Gastroesophageal sphincter (tissue), 4 donors: ENCODE measurements around the gene BCL2L11. TPM values are rescaled to one million over a fixed set of nuclear protein-coding genes. Genes with fewer than 3 reads are reported as not detected.

Experiments
- ATAC-seq: fragments of 150-250 bp; one replicate; pipeline ENCODE4 v1.9.1; 2016; ENCODE audit warnings: mild to moderate bottlenecking, moderate library complexity
- H3K27ac ChIP-seq, 4 donors: fragments of 200-600 bp; sonication (generic) in 3 of 4; 1 replicate in 3 of 4; 2 replicates in 1 of 4; pipeline ENCODE4 v1.5.1; 2016 to 2019
- H3K27me3 ChIP-seq: fragments of 200-600 bp; sonication (generic); one replicate; pipeline ENCODE4 v1.5.1; 2019
- H3K36me3 ChIP-seq, 2 donors: fragments of 200-600 bp; sonication (generic); one replicate each; pipeline ENCODE4 v1.5.1; 2019; ENCODE audit warnings: control low read depth in 1 of 2
- H3K4me1 ChIP-seq, 3 donors: fragments of 200-600 bp; sonication (generic); 1 replicate in 2 of 3; 2 replicates in 1 of 3; pipeline ENCODE4 v1.5.1; 2016 to 2019; ENCODE audit warnings: control low read depth in 2 of 3
- H3K4me3 ChIP-seq, 2 donors: fragments of 200-600 bp; sonication (generic); one replicate each; pipeline ENCODE4 v1.5.1; 2019; ENCODE audit warnings: mild to moderate bottlenecking in 1 of 2, moderate library complexity in 1 of 2
- H3K9me3 ChIP-seq, 3 donors: fragments of 200-600 bp; sonication (generic); one replicate each; pipeline ENCODE4 v1.5.1; 2017 to 2019; ENCODE audit warnings: control low read depth in 2 of 3
- EP300 ChIP-seq: sonication (generic); formaldehyde crosslinking; IDR thresholded peaks from one replicate; pipeline ENCODE4 v1.6.1; 2017; ENCODE audit warnings: antibody characterized with exemption, mild to moderate bottlenecking
- POLR2A ChIP-seq, 2 donors: fragments of 450-650 bp; IDR thresholded peaks; one replicate each; pipeline ENCODE4 v1.6.1; 2017; ENCODE audit warnings: antibody characterized with exemption in 2 of 2, mild to moderate bottlenecking in 2 of 2, moderate library complexity in 1 of 2
- POLR2AphosphoS5 ChIP-seq: sonication (generic); formaldehyde crosslinking; IDR thresholded peaks from one replicate; pipeline ENCODE4 v1.6.1; 2017; ENCODE audit warnings: antibody characterized with exemption
- WGBS, 2 donors: methylation state at CpG; one replicate each; pipeline ENCODE4 v1.1.5; 2018; ENCODE audit warnings: low coverage in 1 of 2; 5-methylcytosine and 5-hydroxymethylcytosine counted together
- total RNA-seq, 4 donors: library from RNA; depleted of rRNA; stranded (reverse); fragments of >200 nt; gene quantifications; one replicate each; pipeline ENCODE4 v1.1.0, GENCODE V29; 2016
- TF ChIP-seq, protein P1 (sequence below), 4 experiments: fragments of 200-600 bp in 2 of 4; fragments of 450-650 bp in 2 of 4; sonication (generic) in 1 of 4; IDR thresholded peaks; one replicate each; pipeline ENCODE4 v1.5.1; 2017 to 2019; ENCODE audit warnings: antibody characterized with exemption in 4 of 4, mild to moderate bottlenecking in 2 of 4, moderate library complexity in 2 of 4

The BCL2L11 gene
- total RNA-seq, 4 donors from 2014 or later: 8.5 to 120 (median 41.7) TPM

DNA sequence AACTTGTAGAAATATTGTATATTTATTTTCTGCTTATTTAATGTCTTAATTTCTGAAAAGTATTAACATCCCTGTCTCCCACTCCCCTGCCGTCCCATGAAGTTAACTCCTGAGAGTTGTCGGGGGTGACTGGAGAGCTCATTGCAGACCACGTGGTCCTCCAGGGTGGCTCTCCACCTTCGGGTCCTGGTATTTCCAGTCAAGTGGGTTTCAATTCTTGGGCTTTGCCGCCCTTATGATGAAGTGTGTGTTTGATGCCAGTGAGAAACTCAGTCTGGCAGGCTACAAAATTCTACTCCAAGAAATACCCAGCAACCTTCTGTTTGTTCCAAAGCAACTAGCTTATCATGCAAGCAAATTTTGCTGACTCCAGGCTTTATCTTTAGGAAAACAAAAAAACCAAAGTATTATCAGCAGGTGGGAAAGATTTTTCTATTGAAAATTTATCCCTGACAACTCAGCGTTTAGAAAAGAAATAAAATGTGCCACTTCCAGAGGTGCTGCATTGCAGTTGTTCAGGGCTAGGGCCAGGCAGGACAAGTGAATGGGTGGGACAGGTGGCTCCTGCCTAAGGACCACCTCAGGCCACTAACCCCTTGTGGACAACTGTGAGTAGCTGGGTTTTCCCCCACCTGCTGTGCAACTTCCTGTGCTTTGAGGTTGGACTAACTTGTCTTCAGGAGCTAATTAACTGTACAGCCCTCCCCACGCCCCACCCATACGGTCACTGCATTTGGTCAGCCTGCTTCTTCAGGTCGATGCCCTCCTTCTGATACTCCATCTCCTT is 46.6 kb downstream of the BCL2L11 start:
- H3K4me1 ChIP-seq: peaks cover 0 to 41% (median 4%) of the 10 kb centered on the region in 3 donors
- no peak overlapping the region for H3K4me3 ChIP-seq
- ATAC-seq: no peak
- H3K9me3 ChIP-seq: no peaks in the 10 kb centered on the region
- peaks cover 0 to 19% of the 10 kb centered on the region in 2 donors for H3K36me3 ChIP-seq
- H3K27me3 ChIP-seq: no peaks in the 10 kb centered on the region
- no peak overlapping the region for H3K27ac ChIP-seq
- no peak for TF ChIP-seq POLR2A (IDR thresholded peaks at IDR 0.05)
- TF ChIP-seq EP300: no peak
- TF ChIP-seq, protein P1, sequence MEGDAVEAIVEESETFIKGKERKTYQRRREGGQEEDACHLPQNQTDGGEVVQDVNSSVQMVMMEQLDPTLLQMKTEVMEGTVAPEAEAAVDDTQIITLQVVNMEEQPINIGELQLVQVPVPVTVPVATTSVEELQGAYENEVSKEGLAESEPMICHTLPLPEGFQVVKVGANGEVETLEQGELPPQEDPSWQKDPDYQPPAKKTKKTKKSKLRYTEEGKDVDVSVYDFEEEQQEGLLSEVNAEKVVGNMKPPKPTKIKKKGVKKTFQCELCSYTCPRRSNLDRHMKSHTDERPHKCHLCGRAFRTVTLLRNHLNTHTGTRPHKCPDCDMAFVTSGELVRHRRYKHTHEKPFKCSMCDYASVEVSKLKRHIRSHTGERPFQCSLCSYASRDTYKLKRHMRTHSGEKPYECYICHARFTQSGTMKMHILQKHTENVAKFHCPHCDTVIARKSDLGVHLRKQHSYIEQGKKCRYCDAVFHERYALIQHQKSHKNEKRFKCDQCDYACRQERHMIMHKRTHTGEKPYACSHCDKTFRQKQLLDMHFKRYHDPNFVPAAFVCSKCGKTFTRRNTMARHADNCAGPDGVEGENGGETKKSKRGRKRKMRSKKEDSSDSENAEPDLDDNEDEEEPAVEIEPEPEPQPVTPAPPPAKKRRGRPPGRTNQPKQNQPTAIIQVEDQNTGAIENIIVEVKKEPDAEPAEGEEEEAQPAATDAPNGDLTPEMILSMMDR (IDR thresholded peaks at IDR 0.05): no peak
- TF ChIP-seq POLR2AphosphoS5: no peak
- WGBS, 2 donors: 87 to 96% methylated on average over 3 to 8 of the region's 9 CpGs

DNA sequence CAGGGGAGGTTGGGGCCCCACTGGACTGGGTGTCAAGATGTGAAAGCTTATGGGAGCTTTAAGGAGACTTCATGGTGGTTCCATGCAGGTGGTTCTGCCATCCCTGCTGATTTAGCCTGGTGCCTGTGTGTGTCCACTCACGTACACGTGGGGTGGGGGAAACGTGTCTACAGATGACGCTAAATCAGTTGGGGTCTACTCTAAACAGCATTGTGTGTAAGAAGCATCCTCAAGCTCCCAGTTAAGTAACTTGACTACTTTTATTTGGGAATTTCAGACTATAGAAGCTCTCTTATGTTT is 47.1 kb downstream of the BCL2L11 start:
- H3K27ac ChIP-seq: no peak overlapping the region
- no peaks in the 10 kb centered on the region for H3K9me3 ChIP-seq
- peaks cover 0 to 19% of the 10 kb centered on the region in 2 donors for H3K36me3 ChIP-seq
- TF ChIP-seq POLR2AphosphoS5: no peak
- H3K27me3 ChIP-seq: no peaks in the 10 kb centered on the region
- H3K4me3 ChIP-seq: no peak overlapping the region
- peaks cover 0 to 36% (median 4%) of the 10 kb centered on the region in 3 donors for H3K4me1 ChIP-seq
- WGBS, 2 donors: 96% methylated on average over 4 of the region's 4 CpGs; no CpG with 5 or more reads in 1 of the 2 donors
- no peak for ATAC-seq

DNA sequence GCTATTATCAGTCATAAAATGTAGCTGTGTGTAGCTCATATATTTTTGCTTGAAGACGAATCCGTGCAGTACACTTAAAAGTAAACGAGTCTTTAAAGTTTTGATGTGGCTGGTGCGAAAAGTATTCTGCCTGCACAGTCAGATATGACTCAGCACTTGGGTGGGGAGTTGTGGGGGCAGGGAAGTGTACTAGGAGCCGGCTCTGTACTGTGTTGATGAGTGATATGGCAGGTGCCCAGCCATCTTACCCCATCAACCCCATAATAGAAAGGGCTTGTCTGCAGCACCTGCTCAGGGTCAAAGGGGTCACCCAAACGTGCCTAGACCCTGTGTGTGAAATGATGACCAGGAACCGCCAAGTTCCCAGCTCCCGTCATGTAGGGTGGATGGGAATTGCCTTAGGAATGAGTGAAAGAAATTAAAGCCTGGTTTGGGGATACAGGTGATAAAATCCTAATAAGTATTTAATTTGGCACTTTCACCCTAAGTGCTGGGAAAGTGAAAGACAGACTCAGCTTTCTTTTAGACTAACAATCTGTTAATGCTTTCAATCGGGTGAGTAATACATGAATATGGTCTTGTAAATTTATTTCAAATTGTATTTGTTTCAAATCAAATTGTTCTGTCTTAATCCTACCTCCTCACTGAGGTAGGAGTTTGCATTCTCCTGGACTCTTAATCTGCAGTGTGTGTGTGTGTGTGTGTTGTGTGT is 48.0 kb downstream of the BCL2L11 start:
- peak; percentile 55 for ATAC-seq
- TF ChIP-seq EP300: no peak
- TF ChIP-seq POLR2AphosphoS5: peak; percentile 22
- H3K36me3 ChIP-seq: peaks cover 0 to 19% of the 10 kb centered on the region in 2 donors
- no peak overlapping the region for H3K4me3 ChIP-seq
- no peak overlapping the region for H3K27ac ChIP-seq
- no peaks in the 10 kb centered on the region for H3K9me3 ChIP-seq
- 35 to 49% methylated on average over 8 to 9 of the region's 9 CpGs for WGBS, 2 donors
- no peaks in the 10 kb centered on the region for H3K27me3 ChIP-seq
- peaks cover 0 to 27% (median 4%) of the 10 kb centered on the region in 3 donors for H3K4me1 ChIP-seq

DNA sequence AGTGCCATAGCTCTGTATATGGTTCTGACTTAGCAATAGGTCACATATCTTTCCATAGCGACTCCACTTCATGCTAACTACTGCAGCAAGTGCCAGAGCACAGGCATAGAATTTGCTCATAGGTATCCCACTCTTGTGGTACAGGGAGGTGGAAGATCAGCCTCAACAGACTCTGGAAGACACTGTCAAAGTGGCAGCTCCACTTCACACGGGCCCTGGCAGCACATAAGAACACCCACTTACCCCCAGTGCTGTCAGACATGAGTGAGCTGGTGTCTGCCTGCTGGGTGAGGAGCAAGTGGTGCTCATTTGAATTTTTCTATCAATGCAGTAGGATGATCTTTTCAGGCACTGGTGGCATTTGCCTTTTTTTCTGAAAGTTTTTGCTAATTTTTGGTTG is 48.6 kb downstream of the BCL2L11 start:
- Histone ChIP-seq H3K4me3 (no peak overlapping the region), H3K27me3 (no peaks in the 10 kb centered on the region), H3K36me3 (peaks cover 0 to 15% of the 10 kb centered on the region in 2 donors), H3K9me3 (no peaks in the 10 kb centered on the region), H3K27ac (no peak overlapping the region), H3K4me1 (peaks cover 0 to 22% (median 4%) of the 10 kb centered on the region in 3 donors)
- ATAC-seq: no peak
- WGBS, 2 donors: 40 to 100% methylated on average over 1 of the region's 2 CpGs
- no peak for TF ChIP-seq EP300
- TF ChIP-seq POLR2A (IDR thresholded peaks at IDR 0.05): no peak
- TF ChIP-seq, protein P1 (IDR thresholded peaks at IDR 0.05): no peak
- no peak for TF ChIP-seq POLR2AphosphoS5

DNA sequence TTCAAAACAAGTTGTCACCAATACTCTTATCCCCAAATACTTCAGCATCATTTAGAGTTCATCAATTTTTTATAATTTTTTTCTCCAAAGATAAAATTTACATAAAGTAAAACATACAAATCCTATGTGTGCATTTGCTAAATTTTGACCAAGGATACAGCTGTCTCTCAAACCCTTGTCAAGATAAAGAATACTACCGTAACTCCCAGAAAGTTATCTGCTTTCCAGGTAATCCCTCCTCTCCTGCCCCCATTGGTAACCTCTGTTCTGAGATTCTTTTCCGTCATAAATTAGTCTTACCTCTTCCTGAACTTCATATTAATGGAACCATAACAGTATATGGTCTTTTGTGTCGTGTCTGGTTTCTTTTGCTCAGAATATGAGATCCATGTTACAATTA is 49.2 kb downstream of the BCL2L11 start:
- 86 to 95% methylated on average over 3 of the region's 3 CpGs for WGBS, 2 donors
- peaks cover 0 to 15% (median 2%) of the 10 kb centered on the region in 3 donors for H3K4me1 ChIP-seq
- no peaks in the 10 kb centered on the region for H3K27me3 ChIP-seq
- H3K27ac ChIP-seq: no peak overlapping the region
- peaks cover 0 to 12% of the 10 kb centered on the region in 2 donors for H3K36me3 ChIP-seq
- H3K4me3 ChIP-seq: no peak overlapping the region
- TF ChIP-seq, protein P1 (IDR thresholded peaks at IDR 0.05): no peak
- TF ChIP-seq POLR2AphosphoS5 (no peak), POLR2A (IDR thresholded peaks at IDR 0.05) (no peak), EP300 (no peak)
- no peak for ATAC-seq
- H3K9me3 ChIP-seq: no peaks in the 10 kb centered on the region
